HG03139 (cell line): ENCODE results near the gene TEX101.

ENCODE experiments used
- ATAC-seq: cut with Tn5 transposase; IDR thresholded peaks from one replicate; pipeline ENCODE4 v1.9.1; 2021; ENCODE audit not compliant: unreplicated experiment

TEX101 gene

DNA sequence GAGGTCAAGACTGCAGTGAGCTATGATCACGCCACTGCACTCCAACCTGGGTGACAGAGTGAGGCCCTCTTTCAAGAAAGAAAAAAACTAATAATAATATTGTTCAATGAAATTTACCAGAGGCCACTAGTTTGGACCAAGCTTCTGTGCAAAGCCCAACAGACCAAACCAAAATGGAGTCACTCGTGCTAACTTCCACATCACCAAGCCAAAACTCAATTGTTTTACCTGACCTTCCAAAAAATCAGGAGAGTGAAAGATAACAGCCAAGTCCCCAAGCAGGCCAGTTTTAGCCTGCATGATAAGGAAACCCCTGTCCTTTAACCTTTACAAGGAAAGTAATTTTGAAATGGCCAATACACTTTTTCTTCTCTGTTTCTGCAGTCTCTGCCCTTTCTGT, 30.7 kb downstream of the TEX101 start:
- ATAC-seq, result no peak

DNA sequence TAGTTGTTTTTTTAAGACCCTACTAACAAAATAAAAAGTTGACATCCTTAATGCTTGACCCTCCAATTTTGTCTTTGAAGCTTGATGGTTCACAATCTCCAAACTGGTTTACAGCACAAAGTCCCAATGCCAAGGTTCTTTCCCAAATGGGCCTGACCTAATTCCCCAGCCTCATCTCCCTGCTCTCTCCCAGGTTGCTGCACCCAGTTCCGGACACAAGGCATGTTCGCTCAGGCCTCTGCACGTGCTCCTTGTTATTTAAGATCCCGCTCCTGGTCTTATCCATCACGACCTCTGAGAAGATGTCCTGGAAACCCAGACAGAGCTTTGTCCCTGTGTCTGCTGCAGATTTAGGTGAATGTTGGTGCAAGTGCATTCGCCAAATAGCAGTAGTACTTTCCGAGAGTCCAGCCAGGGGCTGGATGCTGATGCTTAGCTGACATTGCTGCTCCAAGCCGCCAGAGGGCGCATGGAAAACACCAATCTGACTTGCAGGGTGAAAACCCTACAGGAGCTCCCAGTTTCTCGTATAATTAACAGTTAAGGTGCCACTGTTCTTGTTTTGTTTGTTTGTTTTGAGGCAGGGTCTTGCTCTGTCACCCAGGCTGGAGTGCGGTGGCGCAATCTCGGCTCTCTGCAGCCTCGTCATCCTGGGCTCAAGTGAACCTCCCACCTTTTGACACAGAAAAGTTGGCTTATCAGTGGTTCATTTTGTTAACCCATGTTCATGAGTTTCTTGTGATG, 32.2 kb downstream of the TEX101 start:
- no peak for ATAC-seq

DNA sequence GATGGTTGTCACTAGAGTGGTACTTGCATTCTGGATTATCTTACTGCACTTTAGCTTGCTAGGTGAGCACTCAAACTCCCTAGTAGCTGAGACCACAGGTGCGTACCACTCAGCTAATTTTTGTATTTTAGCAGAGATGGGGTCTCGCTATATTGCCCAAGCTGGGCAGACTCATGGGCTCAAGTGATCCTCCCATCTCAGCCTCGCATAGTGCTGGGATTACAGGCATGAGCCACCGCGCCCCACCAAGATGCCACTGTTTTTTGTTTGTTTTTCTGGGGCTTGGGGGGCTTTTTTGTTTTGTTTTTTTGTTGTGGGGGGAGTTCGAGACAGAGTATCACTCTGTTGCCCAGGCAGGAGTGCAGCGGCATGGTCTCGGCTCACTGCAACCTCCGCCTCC, 33.0 kb downstream of the TEX101 start:
- ATAC-seq, result no peak

DNA sequence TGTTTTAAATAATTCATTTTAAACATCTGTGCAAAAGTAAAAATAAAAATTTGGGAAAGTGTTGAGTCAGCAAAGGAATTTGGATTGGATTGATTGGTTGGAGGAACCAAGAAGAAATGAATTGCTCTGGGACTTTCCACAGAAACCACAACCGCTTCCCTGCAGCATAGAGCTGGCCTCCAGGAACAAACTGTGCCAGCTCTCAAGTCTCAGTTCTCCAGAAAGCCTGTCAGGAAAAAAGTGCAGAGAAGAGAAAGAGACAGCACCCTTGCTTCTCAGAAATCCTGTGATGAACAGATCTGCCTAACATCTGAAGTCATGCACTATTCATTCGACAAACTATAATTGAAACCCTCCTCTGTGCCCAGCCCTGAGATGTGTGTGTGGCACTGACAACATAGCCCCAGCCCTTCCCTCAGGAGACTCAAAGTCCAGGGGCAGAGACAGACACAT, 35.9 kb downstream of the TEX101 start:
- no peak for ATAC-seq

DNA sequence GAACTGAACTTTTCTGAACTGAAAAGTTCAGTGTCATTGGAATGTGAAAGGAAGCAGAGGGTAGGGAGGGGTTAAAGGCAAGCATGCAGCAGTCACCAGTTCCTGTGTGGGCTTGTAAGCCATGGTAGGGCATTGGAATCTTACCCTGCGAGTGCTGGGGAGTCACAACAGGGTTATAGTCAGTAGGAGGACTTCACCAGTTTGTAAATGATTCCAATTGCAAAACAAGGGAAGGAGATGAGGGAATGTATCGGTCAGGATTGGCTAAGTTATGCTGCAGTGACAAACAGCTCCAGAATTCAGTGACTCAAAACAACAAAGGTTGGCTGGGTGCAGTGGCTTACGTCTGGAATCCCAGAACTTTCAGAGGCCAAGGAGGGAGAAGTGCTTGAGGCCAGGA, 37.9 kb downstream of the TEX101 start:
- ATAC-seq, result no peak

DNA sequence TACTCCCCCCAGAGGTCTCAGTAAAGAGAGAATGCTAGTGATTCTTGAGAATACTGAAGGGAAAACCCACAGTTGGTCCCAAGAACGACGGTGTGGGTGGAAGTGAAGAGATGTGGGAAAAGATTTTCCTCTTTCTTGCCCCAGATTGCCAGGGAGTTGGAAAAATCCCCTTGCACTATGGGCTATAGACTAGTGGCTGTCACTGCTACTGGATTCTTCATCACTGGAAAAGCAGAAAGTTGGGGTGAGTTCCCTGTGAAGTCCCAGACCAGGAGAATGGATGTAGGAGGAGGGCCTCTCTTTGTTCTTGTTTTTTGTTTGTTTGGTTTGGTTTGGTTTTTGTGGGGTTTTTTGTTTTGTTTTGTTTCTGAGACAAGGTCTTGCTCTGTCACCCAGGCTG, 39.3 kb downstream of the TEX101 start:
- ATAC-seq, result no peak

DNA sequence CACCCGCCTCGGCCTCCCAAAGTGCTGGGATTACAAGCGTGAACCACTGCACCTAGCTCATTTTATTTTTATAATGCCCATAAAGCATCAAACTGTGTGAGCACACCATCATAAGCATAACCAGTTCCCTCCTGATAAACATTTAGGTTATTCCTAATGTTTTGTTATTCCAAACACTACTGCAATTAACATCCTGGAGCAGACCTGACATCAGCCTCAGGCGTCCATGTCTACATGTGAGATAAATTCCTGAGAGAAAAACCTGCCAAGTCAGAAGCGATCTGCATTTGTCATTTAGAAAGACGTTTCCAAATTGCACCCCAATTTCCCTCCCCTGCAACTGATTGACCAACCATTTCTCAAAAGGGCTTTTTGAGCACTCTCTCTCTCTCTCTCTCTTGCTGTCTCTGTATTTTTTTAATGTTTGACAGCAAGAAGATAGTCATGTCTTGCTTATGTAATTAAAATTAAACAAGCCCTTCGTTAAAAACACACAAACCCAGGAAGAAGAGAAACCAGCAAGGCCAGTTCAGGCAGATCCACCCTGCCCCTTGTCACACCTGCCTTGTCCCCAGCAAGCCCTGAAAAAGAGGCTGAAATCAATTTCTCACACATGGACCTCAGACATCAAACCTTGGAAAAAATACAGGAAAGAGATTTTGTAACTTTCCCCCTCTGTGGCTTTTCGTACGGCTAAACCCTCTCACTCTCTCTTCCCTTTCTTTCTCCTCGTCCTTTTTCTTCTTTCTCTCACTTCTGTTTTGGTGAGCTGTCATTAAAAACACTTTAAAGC, 40.8 kb downstream of the TEX101 start:
- ATAC-seq, result no peak

DNA sequence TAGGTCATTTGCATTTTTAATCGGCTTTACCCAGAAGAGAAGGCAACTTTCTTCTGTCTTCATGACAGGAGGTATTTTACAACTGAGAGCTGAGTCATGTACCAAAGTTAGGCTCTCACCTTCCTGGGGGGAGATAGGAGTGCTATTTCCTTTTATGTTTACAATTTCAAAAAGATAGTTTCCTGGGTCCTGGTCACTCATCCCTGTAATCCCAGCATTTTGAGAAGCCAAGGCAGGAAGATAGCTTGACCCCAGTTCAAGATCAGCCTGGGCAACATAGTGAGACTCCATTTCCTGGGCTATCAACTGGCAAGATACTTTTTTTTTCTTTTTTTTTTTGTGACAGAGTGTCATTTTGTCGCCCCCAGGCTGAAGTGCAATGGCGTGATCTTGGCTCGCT, 43.1 kb downstream of the TEX101 start:
- no peak for ATAC-seq

DNA sequence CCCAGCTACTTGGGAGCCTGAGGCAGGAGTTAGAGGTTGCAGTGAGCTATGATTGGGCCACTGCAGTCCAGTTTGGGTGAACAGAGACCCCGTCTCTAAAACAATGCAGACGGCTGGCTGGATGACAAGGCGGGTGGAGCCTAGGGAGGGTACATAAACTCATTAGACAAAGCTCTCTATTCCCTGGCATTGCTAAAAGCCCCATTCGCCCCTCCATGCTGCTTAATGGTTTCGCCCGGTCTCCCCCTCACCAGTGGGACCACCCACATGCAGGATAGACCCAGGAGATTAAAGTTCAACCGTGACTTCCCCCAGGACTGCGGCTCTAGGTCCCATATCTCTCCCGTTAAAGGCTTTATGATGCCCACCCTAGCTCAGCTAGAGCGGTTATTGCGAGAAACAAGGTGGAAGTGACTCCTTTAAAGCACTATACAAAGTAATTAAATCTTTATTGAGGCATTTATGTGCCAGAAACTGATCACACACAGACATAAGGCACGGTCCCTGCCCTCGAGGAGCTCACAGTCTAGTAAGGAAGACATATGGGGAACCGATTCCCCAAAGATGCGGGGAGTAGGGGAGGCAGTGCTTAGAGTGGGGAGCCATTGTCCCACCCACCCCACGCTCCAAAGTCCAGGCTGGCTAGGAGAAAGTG, 45.8 kb downstream of the TEX101 start:
- ATAC-seq, result no peak

DNA sequence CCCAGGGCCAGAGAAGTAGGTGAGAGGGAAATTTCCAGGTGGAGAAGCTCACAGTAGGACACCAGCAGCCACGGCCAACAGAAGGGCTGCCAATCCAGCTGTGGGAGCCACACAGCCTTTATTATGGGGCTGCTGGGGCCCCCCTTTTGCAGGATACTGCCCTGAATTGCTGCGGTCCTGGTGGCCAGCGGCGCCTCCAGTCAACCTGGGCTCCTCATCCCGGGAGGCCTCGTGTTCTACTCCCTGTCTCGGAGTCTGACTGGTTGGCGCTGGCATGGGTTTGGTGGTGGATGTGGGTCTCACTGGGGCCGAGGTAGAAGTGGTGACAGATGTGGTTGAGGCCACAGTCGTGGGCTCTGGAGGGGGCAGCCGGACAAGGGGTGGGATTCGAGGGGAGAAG, 46.6 kb downstream of the TEX101 start:
- ATAC-seq, result no peak

DNA sequence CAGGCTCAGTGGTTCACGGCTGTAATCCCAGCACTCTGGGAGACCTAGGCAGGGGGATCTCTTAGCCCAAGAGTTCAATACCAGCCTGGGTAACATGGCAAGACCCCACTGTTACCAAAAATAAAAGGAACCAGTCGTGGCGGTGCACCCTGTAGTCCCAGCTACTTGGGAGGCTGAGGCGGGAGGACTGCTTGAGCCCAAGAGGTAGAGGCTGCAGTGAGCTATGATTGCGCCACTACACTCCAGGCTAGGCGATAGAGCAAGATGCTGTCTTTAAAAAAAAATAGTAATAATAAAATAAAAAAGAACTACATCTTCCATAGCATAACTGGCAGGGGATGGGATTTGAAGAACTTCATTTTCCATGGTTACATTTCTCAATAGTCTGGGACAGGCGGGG, 47.7 kb downstream of the TEX101 start:
- no peak for ATAC-seq

DNA sequence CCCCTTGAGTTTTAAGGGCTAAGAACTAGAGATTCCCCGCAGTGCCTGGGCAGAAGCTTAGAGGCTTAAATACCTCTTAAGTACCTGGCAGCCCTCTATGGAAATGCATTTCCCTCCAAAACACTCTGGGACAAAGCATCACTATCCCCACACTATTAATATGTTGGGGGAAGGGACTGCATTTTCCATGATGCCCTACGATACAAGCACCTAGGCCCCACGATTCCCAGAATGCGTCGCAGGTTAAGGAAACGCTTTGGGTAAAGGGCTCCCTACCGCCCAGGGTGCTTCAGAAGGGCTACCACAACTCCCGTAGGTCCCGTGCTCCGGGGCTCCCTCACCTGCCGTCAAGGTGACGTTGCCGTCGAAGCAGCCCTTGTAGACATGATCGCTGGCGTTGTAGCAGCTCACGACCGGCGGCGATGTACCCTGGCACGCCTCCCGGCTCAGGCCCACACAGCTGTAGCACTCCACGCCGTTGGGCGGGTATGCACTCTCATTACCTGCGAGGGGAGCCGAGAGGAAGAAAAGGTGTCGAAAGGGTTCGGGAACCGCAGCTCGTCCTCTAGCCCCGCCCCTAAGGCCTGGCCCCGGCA, 48.2 kb downstream of the TEX101 start:
- ATAC-seq, result no peak

DNA sequence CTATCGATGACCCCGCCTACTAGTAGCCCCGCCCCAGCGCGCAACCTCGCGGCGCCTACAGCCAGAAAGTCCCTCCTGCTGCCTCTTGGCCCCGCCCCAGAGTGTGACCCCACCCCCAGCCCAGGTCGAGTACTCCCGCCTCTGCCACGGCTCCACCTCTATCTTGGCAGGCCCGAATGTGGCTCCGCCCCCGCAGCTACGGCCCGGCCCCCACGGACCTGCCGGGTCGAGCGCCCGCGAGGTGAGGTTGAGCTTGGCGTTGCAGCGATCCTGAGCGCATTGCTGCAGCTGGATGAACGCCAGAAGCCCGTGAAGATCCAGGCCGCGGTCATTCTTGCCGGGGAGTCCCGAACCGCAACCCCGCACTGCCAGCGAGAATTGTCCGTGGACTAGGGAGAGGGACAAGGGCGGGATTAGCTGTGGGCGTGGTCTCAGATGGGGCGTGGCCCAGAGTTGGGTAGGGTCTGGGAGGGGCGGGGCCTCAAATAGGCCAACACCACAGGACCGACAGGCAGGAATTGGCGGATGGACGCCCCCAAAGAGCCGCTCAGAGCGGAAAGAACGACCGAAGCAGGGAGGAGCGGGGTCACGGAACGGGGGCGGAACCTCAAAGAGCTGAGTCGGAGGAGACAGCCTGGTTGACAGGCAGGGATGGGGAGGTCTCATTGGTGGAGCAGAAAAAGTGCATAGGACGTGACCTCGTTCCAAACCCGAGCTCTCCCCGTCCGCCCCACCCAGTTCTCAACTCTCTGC, 48.9 kb downstream of the TEX101 start:
- peak; percentile 72 for ATAC-seq

DNA sequence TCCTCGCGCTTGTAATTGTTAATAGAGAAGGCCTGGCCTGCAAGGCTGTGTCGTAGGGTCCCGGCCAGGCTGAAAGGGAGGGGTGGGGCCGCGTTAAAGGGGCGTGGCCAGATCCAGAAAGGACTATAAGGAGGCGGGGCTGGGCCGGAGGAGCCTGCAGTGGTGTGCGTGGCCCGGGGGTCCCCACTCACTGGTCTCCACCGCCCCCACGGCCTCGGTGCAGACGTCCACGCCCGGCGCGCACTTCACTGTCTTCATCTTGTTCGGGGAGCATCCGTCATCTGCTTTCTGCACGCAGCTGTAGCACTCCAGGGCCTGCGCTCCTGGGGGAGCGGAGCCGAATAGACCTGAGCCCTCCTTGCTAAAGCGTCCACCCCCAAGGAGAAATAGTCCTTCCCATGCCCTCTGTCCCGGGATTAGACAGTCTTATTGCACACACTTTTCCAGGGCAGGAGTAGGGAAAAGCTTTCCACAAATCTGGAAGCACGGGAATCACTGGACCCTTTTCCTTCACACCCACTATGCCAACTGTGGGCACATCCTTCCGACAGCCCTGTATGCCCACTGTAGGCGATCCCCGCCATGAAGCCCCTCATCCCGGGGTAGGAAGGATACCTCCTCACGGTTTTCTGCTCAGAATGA, 49.6 kb downstream of the TEX101 start:
- ATAC-seq, result peak; percentile 41

DNA sequence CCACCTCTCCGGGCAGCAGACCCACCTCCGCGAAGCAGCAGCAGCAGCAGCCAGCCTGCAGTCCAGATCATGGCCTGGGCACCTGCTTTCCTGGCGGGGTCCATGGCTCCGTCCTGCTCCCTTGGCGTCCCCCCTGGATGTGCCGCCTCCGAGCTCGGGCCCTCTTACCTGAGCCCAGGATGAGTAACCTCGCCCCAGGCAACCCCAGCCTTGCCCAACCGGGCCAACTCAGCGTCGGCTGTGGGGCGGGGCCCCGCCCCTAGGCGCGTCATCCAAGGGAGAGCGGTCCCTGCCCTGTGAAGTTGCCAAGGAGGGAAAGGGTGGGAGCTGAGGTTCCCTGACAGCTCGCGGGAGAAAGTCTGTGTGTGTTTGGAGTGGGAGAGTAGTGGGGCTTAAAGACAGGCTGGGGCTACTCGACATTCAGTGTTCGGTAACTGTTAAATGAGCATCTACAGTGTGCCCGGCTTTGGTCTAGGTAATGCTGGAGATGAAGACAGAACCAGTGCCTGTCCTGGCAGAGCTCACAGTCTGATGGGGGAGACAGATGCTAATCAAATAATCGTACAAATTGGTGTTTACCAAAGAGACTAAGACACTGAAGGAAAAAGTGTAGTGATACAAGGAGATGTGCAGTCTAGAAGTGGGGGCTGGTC, 50.9 kb downstream of the TEX101 start, which contains the start of gene LYPD3:
TSS of gene LYPD3 (minus strand) at position 141 of the 653 bp plus-strand sequence. CDS start at position 104, 37 bp downstream.
- no peak for ATAC-seq

DNA sequence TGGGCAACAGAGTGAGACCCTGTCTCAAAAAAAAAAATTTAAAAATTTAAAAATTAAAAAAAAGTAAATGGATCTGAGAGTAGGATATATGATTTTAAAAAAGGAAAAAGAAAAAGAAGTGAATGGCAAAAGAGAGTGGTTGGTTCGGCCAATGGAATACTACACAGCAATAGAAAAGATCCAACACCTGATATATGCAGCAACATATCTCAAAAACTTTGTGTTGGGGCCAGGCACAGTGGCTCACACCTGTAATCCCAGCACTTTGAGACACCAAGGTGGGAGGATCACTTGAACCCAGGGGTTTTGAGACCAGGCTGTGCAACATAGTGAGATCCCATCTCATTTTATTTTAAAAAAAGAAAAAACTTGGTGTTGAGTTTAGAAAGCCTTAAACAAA, 52.1 kb downstream of the TEX101 start:
- ATAC-seq, result no peak

DNA sequence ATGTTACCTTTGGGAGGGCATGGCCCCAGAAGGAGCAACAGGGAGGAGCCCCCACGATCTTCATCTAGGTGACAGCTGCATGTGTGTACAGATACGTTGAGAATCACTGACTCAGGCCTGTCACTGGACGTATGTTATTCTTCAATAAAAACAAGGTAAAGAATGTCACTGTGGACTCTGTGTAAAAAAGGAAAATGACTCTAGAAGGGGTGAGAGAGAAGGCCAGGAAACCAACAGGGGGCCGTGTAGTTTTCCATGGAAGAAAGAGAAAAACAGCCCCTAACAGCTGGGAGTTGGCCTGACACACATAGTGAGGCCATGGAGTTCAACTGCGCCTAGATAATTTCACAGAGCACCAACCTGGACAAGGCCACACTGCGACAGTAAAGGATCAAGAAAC, 52.6 kb downstream of the TEX101 start:
- ATAC-seq, result no peak

DNA sequence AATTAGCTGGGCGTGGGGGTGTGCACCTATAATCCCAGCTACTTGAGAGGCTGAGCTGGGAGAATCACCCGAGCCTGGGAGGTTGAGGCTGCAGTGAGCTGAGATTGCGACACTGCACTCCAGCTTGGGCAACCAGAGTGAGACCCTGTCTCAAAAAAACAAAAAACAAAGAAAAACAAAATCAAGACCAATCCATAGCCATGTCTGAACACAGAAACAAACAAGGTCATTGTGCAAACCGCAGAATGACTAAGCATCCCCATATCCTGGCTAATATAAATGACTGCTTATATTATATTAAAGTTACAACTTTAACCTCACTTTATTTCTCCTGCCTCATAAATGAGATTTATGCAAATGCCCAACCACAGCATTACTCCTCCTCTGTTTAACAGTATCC, 53.0 kb downstream of the TEX101 start:
- ATAC-seq, result no peak
